HG02642 (cell line): Measurements from ENCODE around the gene PEX16.

Experiments used
- ATAC-seq: cut with Tn5 transposase; IDR thresholded peaks from one replicate; pipeline ENCODE4 v1.9.1; 2021; ENCODE audit warnings: mild to moderate bottlenecking; ENCODE audit not compliant: unreplicated experiment, poor library complexity

The PEX16 gene

GRCh38 chr11:45881708-45882368 is 35.8 kb downstream of the PEX16 start:
- no peak for ATAC-seq

- no peak for ATAC-seq
These were observed 36.7 kb downstream of the PEX16 start for GRCh38 chr11:45880772-45881570.

GRCh38 chr11:45879803-45880686 is 37.6 kb downstream of the PEX16 start:
- no peak for ATAC-seq

DNA sequence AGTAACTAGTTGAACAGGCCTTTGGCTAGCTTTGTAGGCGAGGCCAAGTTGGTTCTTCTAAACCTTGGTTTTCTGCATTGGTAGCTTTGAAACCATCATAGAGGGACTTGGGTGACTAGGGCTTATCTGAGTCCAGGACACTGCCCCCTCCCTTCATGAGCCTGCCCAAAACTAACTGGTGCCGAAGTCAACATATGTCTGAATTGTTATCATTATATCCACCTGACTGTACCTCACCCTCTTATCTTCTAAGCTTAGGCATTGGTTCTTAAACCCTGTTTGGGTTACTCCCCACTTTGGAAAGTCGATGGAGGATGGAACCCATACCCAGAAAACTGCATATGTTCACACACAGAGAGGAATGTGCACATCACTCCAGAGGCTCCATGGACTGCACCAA is 39.8 kb downstream of the PEX16 start:
- ATAC-seq: no peak

- no peak for ATAC-seq
These were observed 40.5 kb downstream of the PEX16 start for GRCh38 chr11:45877221-45877620.

DNA sequence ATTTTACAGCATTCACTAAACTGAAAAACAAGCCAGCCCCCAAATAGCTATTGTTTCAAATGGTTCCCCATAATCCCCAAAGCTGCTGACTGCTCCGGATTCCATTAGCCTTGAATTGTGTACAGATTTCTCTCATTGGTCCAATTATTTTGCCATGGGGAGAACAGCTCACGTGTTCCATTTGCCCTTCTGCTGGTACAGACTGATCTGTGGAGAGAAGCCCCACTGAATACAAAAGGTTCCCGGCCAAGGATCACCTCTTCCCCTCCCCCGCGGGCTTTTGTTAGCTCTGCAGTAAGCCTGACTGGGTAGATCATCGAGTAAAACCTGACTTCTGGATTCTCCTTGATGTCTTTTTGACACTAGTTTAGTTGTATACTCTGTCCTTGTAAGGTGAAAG is 41.3 kb downstream of the PEX16 start:
- no peak for ATAC-seq

- no peak for ATAC-seq
These were observed 44.9 kb downstream of the PEX16 start for GRCh38 chr11:45872651-45873356.

- no peak for ATAC-seq
These were observed 46.0 kb downstream of the PEX16 start for GRCh38 chr11:45871638-45872037.

DNA sequence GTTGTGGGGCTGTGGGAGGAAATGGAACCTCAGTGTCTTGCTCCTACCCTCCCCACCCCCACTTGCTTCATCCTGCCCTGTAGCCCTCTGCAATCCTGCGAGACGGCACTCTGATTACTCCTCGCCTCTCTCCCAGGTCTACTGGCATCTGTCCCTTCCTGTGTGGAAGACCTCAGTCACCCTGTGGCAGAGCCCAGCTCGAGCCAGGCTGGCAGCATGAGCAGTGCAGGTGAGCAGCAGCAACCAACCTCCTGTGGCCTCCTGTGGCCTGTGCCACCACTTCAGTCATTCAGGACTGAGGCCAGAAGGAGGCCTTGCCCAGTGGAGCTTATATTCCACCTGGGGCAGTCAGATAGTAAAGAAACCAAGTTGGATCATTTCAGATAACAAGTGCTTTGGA is 47.0 kb downstream of the PEX16 start:
- no peak for ATAC-seq

DNA sequence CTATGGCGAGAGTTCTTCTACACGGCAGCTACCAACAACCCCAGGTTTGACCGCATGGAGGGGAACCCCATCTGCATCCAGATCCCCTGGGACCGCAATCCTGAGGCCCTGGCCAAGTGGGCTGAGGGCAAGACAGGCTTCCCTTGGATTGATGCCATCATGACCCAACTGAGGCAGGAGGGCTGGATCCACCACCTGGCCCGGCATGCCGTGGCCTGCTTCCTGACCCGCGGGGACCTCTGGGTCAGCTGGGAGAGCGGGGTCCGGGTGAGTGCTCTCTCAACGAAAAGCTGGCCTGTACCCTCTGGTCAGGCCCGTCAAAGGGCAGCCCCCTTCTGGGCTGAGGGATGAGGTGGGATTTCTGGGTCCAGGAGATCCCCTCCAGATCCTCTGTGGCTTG is 48.1 kb downstream of the PEX16 start:
- ATAC-seq: no peak

DNA sequence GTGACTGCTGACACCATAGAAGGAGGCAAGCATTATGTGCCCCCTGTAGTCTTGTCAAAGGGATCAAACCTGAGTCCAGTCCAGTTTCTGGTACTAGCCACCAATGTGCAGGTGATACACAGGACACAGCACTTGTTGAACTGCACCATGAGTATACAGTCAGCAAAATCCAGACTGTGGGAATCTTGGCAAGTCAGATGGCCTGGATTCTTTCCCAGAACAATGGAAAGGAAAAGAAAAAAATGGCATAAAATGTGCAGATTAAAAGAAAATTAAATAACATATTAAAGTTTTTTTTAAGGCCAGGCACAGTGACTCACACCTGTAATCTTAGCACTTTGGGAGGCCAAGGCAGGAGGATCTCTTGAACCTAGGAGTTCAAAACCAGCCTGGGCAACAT is 53.6 kb downstream of the PEX16 start:
- no peak for ATAC-seq

GRCh38 chr11:45860764-45861510 is 56.7 kb downstream of the PEX16 start:
- ATAC-seq: no peak

GRCh38 chr11:45860348-45860747 is 57.3 kb downstream of the PEX16 start:
- no peak for ATAC-seq
